Hippocampal formation (tissue), 2 donors: ENCODE measurements around the gene GPR132.
"Not testable (repeated sequence)": the region's sequence is repeated elsewhere in the genome, so short reads cannot be mapped to it uniquely, and the experiment has no call there.

Source experiments
- DNase-seq, 2 donors: peaks; one replicate each; lab custom pipeline; 2025; lab: John Stamatoyannopoulos, UW

The GPR132 gene

GRCh38 chr14:105065280-105066228, at the start of gene GPR132:
GPR132 (minus strand) TSS chr14:105065430; CDS start chr14:105055420, 10,010 bp downstream.
- no peak for DNase-seq

- DNase-seq, result not testable (repeated sequence)
Observed at GRCh38 chr14:105109243-105109642, 44.0 kb upstream of the GPR132 start.

GRCh38 chr14:105108516-105108864, 43.3 kb upstream of the GPR132 start:
- no peak for DNase-seq

GRCh38 chr14:105107781-105108515, 42.7 kb upstream of the GPR132 start:
- DNase-seq, result no peak

- no peak for DNase-seq
Observed at GRCh38 chr14:105107351-105107750, 42.1 kb upstream of the GPR132 start.

- no peak for DNase-seq
Observed at GRCh38 chr14:105105158-105105557, 39.9 kb upstream of the GPR132 start.

- no peak for DNase-seq
Observed at GRCh38 chr14:105102893-105103292, 37.7 kb upstream of the GPR132 start.

- no peak for DNase-seq
Observed at GRCh38 chr14:105102361-105102870, 37.2 kb upstream of the GPR132 start.

GRCh38 chr14:105100910-105101309, 35.7 kb upstream of the GPR132 start:
- no peak for DNase-seq

GRCh38 chr14:105099778-105100177, 34.5 kb upstream of the GPR132 start:
- no peak for DNase-seq

- DNase-seq, result no peak
Observed at GRCh38 chr14:105098316-105098715, 33.1 kb upstream of the GPR132 start.

GRCh38 chr14:105097794-105098127, 32.5 kb upstream of the GPR132 start:
- no peak for DNase-seq

- DNase-seq, result no peak
Observed at GRCh38 chr14:105096206-105096875, 31.1 kb upstream of the GPR132 start.

GRCh38 chr14:105095236-105095805, 30.1 kb upstream of the GPR132 start:
- DNase-seq, result no peak

GRCh38 chr14:105094193-105094907, 29.1 kb upstream of the GPR132 start:
- no peak for DNase-seq

- no peak for DNase-seq
Observed at GRCh38 chr14:105093431-105094192, 28.4 kb upstream of the GPR132 start.

GRCh38 chr14:105093038-105093430, 27.8 kb upstream of the GPR132 start:
- DNase-seq, result no peak

GRCh38 chr14:105092171-105093037, 27.2 kb upstream of the GPR132 start:
- DNase-seq, result no peak

GRCh38 chr14:105091517-105092170, 26.4 kb upstream of the GPR132 start:
- no peak for DNase-seq
